Testis (tissue), 2 donors: Measurements from ENCODE around the gene CLMN.

Source experiments
- CTCF ChIP-seq, 3 experiments: fragments of 450-650 bp in 2 of 3; fragments of 200-600 bp in 1 of 3; sonication (generic) in 1 of 3; IDR thresholded peaks; one replicate each; pipeline ENCODE4 v1.5.1; 2016 to 2019; ENCODE audit warnings: antibody characterized with exemption in 3 of 3, mild to moderate bottlenecking in 2 of 3, moderate library complexity in 1 of 3
- POLR2A ChIP-seq: fragments of 450-650 bp; IDR thresholded peaks from one replicate; pipeline ENCODE4 v1.6.1; 2017; ENCODE audit warnings: antibody characterized with exemption, mild to moderate bottlenecking, moderate library complexity

- TF ChIP-seq POLR2A (no peak), CTCF (IDR thresholded peaks at IDR 0.05) (no peak)
Observed at GRCh38 chr14:95311752-95312151, 8.0 kb downstream of the CLMN start.
